ENCODE results near the gene KATNAL2. TPM values are rescaled to one million over a fixed set of nuclear protein-coding genes. Genes with fewer than 3 reads are reported as not detected.

The KATNAL2 gene
- total RNA-seq, 1 donor from 2014 or later = 0.23 TPM

DNA sequence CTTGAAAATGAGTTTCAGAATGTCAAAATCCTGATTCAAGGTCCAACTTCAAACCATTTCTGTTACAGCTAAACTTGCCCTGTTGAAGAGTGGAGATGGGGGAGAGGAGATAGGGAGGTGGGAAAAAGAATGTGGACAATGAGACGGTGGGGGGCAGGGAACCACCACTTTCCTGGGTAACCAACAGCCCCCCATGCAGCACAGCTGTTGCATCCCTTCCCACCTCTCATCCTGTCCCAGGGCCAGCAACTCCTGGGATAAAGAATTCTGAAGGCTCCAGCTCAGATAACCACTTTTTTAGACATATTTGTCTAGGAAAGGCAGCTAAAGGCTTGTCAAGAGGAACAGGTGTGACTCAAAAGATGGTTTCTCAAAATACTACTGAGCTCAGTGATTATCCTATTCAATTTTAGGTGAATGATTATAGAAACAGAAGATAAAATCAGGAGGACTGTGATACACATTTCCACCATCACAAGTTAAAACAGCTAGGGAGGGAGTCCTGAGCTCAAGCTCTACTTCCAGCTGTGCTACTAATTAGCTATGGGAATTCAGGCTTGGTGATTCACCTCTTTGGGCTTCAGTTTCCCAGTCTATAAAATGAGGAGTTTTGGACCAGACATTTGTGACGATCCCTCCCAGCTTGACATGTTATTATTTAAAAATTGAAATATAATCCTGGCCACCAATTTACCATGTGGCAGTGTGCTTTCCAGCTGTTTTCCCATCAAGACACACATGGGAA, 196.6 kb downstream of the KATNAL2 start:
- Mint-ChIP-seq H3K27ac (no peak overlapping the region), H3K9me3 (no peaks in the 10 kb centered on the region), H3K4me1 (ENCODE audit: low read depth) (no peaks in the 10 kb centered on the region), H3K27me3 (ENCODE audit: low read depth) (peaks cover 3% of the 10 kb centered on the region), H3K36me3 (ENCODE audit: low read depth) (peaks cover 57% of the 10 kb centered on the region), H3K4me3 (ENCODE audit: low read depth) (no peak overlapping the region)
- no peak for DNase-seq (ENCODE audit: low spot score)
- intact Hi-C loops (cut with micrococcal nuclease) = no loop called here

- no peak for DNase-seq (ENCODE audit: low spot score)
- H3K27ac Mint-ChIP-seq = no peak overlapping the region
- H3K4me3 Mint-ChIP-seq (ENCODE audit: low read depth) = no peak overlapping the region
- H3K36me3 Mint-ChIP-seq (ENCODE audit: low read depth) = peaks cover 64% of the 10 kb centered on the region
- H3K27me3 Mint-ChIP-seq (ENCODE audit: low read depth) = peaks cover 3% of the 10 kb centered on the region
- no peaks in the 10 kb centered on the region for H3K9me3 Mint-ChIP-seq
- intact Hi-C loops (cut with micrococcal nuclease) = no loop called here
- H3K4me1 Mint-ChIP-seq (ENCODE audit: low read depth) = peaks cover 7% of the 10 kb centered on the region
These were observed 197.8 kb downstream of the KATNAL2 start for GRCh38 chr18:47115205-47115604.

DNA sequence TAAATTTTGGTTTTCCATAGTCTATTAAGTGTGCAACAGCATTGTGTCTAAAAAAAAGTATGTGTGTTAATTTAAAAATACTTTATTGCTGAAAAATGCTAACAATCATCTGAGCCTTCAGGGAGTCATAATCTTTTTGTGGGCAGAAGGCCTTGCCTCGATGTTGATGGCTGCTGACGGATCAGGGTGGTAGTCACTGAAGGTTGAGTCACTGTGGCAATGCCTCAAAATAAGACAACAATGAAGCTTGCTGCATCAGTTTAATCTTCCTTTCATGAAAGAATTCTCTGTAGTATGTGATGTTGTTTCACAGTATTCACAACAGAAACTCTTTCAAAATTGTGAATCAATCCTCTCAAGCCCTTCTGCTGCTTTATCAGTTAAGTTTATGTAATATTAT, 201.6 kb downstream of the KATNAL2 start:
- Mint-ChIP-seq H3K4me1 (ENCODE audit: low read depth) (peaks cover 28% of the 10 kb centered on the region), H3K27ac (no peak overlapping the region), H3K4me3 (ENCODE audit: low read depth) (no peak overlapping the region), H3K27me3 (ENCODE audit: low read depth) (peaks cover 3% of the 10 kb centered on the region), H3K9me3 (no peaks in the 10 kb centered on the region), H3K36me3 (ENCODE audit: low read depth) (peaks cover 56% of the 10 kb centered on the region)
- no peak for DNase-seq (ENCODE audit: low spot score)
- intact Hi-C loops (cut with micrococcal nuclease) = no loop called here

- intact Hi-C loops (cut with micrococcal nuclease) = loop anchor here (1.0 kb wide), 3 partner anchors 30 to 1005 kb away; partner anchors contain the start of genes HDHD2 and IER3IP1
- Mint-ChIP-seq H3K4me3 (ENCODE audit: low read depth) (no peak overlapping the region), H3K9me3 (no peaks in the 10 kb centered on the region), H3K27me3 (ENCODE audit: low read depth) (peaks cover 3% of the 10 kb centered on the region), H3K36me3 (ENCODE audit: low read depth) (peaks cover 53% of the 10 kb centered on the region), H3K27ac (no peak overlapping the region), H3K4me1 (ENCODE audit: low read depth) (peaks cover 28% of the 10 kb centered on the region)
- DNase-seq (ENCODE audit: low spot score) = peak; percentile 12
These were observed 203.0 kb downstream of the KATNAL2 start for GRCh38 chr18:47120428-47120827.

- no peak overlapping the region for H3K27ac Mint-ChIP-seq
- H3K9me3 Mint-ChIP-seq = no peaks in the 10 kb centered on the region
- H3K27me3 Mint-ChIP-seq (ENCODE audit: low read depth) = peaks cover 3% of the 10 kb centered on the region
- no peak overlapping the region for H3K4me3 Mint-ChIP-seq (ENCODE audit: low read depth)
- H3K4me1 Mint-ChIP-seq (ENCODE audit: low read depth) = peaks cover 28% of the 10 kb centered on the region
- DNase-seq (ENCODE audit: low spot score) = no peak
- intact Hi-C loops (cut with micrococcal nuclease) = no loop called here
- peaks cover 55% of the 10 kb centered on the region for H3K36me3 Mint-ChIP-seq (ENCODE audit: low read depth)
These were observed 203.7 kb downstream of the KATNAL2 start for GRCh38 chr18:47121146-47121545.

GRCh38 chr18:47141289-47141688, 223.9 kb downstream of the KATNAL2 start:
- H3K4me1 Mint-ChIP-seq (ENCODE audit: low read depth) = no peaks in the 10 kb centered on the region
- intact Hi-C loops (cut with micrococcal nuclease) = no loop called here
- H3K9me3 Mint-ChIP-seq = no peaks in the 10 kb centered on the region
- H3K27me3 Mint-ChIP-seq (ENCODE audit: low read depth) = no peaks in the 10 kb centered on the region
- no peak overlapping the region for H3K27ac Mint-ChIP-seq
- no peak overlapping the region for H3K4me3 Mint-ChIP-seq (ENCODE audit: low read depth)
- H3K36me3 Mint-ChIP-seq (ENCODE audit: low read depth) = peaks cover 27% of the 10 kb centered on the region
- no peak for DNase-seq (ENCODE audit: low spot score)

GRCh38 chr18:47143153-47143552, 225.8 kb downstream of the KATNAL2 start:
- Mint-ChIP-seq H3K4me3 (ENCODE audit: low read depth) (no peak overlapping the region), H3K4me1 (ENCODE audit: low read depth) (no peaks in the 10 kb centered on the region), H3K27me3 (ENCODE audit: low read depth) (no peaks in the 10 kb centered on the region), H3K9me3 (no peaks in the 10 kb centered on the region), H3K27ac (no peak overlapping the region), H3K36me3 (ENCODE audit: low read depth) (peaks cover 21% of the 10 kb centered on the region)
- no peak for DNase-seq (ENCODE audit: low spot score)
- intact Hi-C loops (cut with micrococcal nuclease) = no loop called here

GRCh38 chr18:47143899-47144485, 226.6 kb downstream of the KATNAL2 start:
- intact Hi-C loops (cut with micrococcal nuclease) = no loop called here
- no peaks in the 10 kb centered on the region for H3K27me3 Mint-ChIP-seq (ENCODE audit: low read depth)
- no peak for DNase-seq (ENCODE audit: low spot score)
- H3K9me3 Mint-ChIP-seq = no peaks in the 10 kb centered on the region
- no peak overlapping the region for H3K4me3 Mint-ChIP-seq (ENCODE audit: low read depth)
- no peak overlapping the region for H3K27ac Mint-ChIP-seq
- H3K36me3 Mint-ChIP-seq (ENCODE audit: low read depth) = peaks cover 19% of the 10 kb centered on the region
- peaks cover 8% of the 10 kb centered on the region for H3K4me1 Mint-ChIP-seq (ENCODE audit: low read depth)

DNA sequence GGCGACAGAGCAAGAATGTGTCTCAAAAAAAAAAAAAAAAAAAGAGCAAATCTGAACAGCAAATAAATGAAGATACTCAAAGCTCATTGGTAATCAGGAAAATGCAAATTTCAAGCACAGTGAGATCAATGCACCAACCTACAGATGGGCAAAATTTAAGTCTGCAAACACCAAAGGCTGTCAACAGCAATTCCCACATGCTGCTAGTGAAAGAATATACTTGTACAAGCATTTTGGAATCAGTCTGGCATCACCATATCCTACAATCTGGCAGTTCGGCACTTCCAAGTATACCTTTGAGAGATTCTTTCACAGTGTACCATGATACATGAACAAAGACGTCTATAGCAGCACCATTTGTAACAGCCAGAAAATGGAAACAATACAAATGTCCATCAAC, 228.8 kb downstream of the KATNAL2 start:
- intact Hi-C loops (cut with micrococcal nuclease) = no loop called here
- H3K27ac Mint-ChIP-seq = no peak overlapping the region
- DNase-seq (ENCODE audit: low spot score) = no peak
- H3K9me3 Mint-ChIP-seq = no peaks in the 10 kb centered on the region
- H3K36me3 Mint-ChIP-seq (ENCODE audit: low read depth) = peaks cover 21% of the 10 kb centered on the region
- no peak overlapping the region for H3K4me3 Mint-ChIP-seq (ENCODE audit: low read depth)
- H3K4me1 Mint-ChIP-seq (ENCODE audit: low read depth) = peaks cover 22% of the 10 kb centered on the region
- H3K27me3 Mint-ChIP-seq (ENCODE audit: low read depth) = no peaks in the 10 kb centered on the region

DNA sequence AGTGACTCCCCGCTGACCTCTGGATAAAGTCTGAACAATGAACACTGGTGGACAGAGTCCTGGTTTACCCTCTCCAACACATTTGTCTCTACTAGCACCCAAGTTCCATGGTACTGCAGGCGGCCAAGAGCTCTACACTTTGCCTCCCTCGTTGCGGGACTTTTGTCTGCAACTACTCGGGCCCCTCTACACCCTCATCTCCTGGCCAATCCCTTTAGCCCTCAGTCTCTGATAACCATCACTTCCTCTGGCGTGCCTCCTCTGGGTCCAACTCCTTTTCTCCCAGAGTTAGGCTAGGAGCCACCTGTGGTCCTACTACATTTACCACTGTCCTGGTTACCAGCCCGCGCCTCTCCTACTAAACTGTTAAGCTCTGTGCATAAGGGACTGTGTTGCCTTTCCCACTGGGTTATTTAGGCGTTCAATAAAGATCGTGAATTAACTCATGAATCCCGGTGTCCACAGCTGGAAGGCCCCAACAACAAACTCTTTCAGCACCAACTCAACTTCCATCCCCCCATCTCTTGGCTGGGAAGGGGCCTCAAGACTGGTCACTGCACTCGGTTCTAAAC, 232.1 kb downstream of the KATNAL2 start:
- H3K4me3 Mint-ChIP-seq (ENCODE audit: low read depth) = peak overlapping the region; percentile 95
- peaks cover 19% of the 10 kb centered on the region for H3K36me3 Mint-ChIP-seq (ENCODE audit: low read depth)
- H3K27me3 Mint-ChIP-seq (ENCODE audit: low read depth) = no peaks in the 10 kb centered on the region
- H3K4me1 Mint-ChIP-seq (ENCODE audit: low read depth) = peaks cover 26% of the 10 kb centered on the region
- intact Hi-C loops (cut with micrococcal nuclease) = loop anchor here (1.0 to 10.0 kb wide), 3 partner anchors 27 to 235 kb away; partner anchors contain the start of genes IER3IP1, KATNAL2 and PIAS2
- no peak for DNase-seq (ENCODE audit: low spot score)
- H3K9me3 Mint-ChIP-seq = no peaks in the 10 kb centered on the region
- peak overlapping the region; percentile 92 for H3K27ac Mint-ChIP-seq

DNA sequence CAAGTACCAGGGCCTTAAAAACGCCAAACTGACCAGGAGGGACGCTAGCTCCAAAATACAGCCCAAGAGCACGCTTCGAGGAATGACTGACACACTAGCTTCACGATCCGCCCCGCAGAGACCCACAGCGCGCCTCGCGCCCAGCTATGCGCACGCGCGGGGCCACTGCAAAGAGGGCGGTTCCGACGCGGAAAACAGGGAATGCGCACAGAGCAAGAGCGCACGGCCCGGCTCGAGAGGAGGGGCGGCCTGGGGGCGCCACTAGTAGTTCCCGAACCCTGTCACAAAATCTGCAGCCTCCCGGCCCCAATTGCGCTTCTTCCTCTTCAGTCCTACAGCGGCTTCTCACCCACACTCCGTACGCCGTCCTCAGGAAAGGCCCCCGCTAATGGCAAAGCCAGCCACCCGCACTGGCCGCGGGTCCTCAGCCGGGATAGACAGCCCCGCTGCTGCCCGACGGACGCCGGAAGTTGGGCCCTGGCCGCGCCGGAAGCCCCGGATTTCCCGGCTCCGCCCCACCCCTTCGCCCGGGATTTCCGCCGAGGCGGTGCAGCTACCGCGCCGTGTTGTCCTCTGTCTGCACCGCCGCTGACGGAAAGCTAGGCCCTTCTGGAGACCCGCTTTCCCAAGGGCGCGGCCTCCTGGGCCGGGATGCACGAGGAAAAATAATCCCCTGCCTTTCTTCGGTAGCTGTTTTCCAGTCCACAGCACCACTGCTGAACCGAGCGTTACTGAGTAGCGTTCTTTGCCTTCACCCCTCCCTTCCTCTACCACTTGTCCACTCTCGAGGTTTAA, 232.8 kb downstream of the KATNAL2 start, which contains the start of gene HDHD2:
TSS of gene HDHD2 (minus strand) at position 472 of the 795 bp plus-strand sequence. CDS start 14,061 bp downstream, outside the sequence.
- Mint-ChIP-seq H3K9me3 (no peaks in the 10 kb centered on the region), H3K36me3 (ENCODE audit: low read depth) (peaks cover 23% of the 10 kb centered on the region), H3K4me3 (ENCODE audit: low read depth) (peak within 1 kb of the TSS; percentile 95), H3K4me1 (ENCODE audit: low read depth) (peaks cover 26% of the 10 kb centered on the region), H3K27me3 (ENCODE audit: low read depth) (no peaks in the 10 kb centered on the region), H3K27ac (peak within 1 kb of the TSS; percentile 92)
- peak; percentile 66 for DNase-seq (ENCODE audit: low spot score)
- intact Hi-C loops (cut with micrococcal nuclease) = loop anchor here (1.0 to 10.0 kb wide), 3 partner anchors 26 to 235 kb away; partner anchors contain the start of genes IER3IP1, KATNAL2 and PIAS2

GRCh38 chr18:47150824-47151366, 233.5 kb downstream of the KATNAL2 start:
- Mint-ChIP-seq H3K36me3 (ENCODE audit: low read depth) (peaks cover 24% of the 10 kb centered on the region), H3K4me1 (ENCODE audit: low read depth) (peaks cover 26% of the 10 kb centered on the region), H3K9me3 (no peaks in the 10 kb centered on the region), H3K27me3 (ENCODE audit: low read depth) (no peaks in the 10 kb centered on the region), H3K27ac (peak overlapping the region; percentile 92), H3K4me3 (ENCODE audit: low read depth) (peak overlapping the region; percentile 95)
- intact Hi-C loops (cut with micrococcal nuclease) = loop anchor here (1.0 to 10.0 kb wide), 3 partner anchors 25 to 236 kb away; partner anchors contain the start of genes IER3IP1, KATNAL2 and PIAS2
- DNase-seq (ENCODE audit: low spot score) = no peak
